GM19438 (cell line): ENCODE data around the gene NHERF1.

Experiments
- ATAC-seq: cut with Tn5 transposase; IDR thresholded peaks from one replicate; pipeline ENCODE4 v1.9.1; 2021; ENCODE audit warnings: low read depth; ENCODE audit not compliant: unreplicated experiment

Gene NHERF1

GRCh38 chr17:74748529-74749278, at the start of gene NHERF1:
Gene NHERF1 (plus strand): TSS chr17:74748628. CDS start chr17:74748847, 219 bp downstream.
- peak; percentile 71 for ATAC-seq

DNA sequence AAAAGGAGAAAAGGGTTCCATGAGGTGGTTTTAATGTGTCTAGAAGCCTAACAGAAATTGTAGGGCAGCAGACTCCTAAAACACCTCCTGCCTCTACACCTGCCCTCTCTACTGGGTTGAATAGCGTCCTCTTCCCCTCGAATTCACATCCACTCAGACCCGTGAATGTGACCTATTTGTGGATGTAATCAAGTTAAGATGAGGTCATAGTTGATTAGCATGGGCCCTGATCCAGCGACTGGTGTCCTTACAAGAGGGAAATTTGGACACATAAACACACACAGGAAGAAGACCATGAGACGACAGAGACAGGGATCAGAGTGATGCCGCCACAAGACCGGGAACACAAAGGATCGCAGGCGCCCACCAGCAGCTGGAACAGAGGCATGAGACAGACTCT, 49.2 kb upstream of the NHERF1 start:
- ATAC-seq, result no peak

DNA sequence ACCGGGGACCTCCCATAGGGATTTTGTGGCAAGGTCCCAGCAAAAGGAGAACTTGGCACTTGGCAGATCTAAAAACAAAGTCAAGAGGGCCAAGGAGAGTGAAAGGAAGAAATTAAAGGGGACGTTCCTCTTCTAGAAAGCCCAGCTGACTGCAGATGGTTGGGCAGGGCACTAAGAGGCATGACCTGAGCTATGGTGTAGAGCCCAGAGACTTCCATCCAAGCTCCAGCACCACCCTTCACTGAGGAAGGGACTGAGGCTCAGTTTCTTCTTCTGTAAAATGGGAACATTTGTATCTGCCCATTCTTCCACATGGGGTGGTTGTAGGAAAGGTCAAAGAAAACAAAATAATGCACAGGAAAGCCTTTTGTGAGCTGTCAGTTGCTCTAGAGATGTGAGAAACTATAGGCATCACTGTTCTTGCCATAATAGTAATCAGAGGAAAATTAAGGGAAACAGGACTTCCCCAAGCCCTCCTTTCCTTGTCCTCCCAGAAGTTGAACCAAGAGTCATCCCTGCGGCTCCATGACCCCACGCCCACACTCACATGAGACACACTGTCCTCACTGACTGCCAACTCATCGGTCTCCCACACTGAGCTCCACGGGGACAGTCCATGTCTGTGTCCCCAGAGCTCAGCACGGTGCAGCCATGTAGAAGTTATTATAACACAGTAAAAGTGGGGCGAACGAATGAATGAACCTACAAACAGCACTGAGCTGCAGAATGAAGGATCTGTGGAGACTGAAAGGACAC, 46.1 kb upstream of the NHERF1 start:
- ATAC-seq, result no peak

GRCh38 chr17:74703311-74703710, 45.1 kb upstream of the NHERF1 start:
- no peak for ATAC-seq

DNA sequence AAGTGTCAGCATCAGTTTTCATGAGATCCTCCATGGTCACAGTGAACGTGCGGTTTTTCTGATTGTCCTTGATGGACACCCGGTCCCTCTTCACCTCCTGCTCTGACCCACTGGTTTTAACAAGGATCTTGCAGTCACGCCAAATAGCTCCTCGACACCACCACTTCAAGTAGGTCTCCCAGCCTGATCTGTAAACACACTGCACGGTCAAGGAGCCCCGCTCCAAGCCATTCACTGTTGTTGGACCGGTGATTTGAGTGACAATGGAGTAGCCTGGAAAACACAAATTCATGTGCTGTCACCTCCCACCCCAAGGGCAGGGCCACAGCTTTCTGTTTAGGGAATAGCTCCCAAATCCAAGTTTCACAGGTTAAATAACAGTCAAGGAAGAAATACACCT, 43.9 kb upstream of the NHERF1 start:
- ATAC-seq, result no peak

- ATAC-seq, result no peak
Measured at GRCh38 chr17:74711058-74711824, 37.2 kb upstream of the NHERF1 start.

DNA sequence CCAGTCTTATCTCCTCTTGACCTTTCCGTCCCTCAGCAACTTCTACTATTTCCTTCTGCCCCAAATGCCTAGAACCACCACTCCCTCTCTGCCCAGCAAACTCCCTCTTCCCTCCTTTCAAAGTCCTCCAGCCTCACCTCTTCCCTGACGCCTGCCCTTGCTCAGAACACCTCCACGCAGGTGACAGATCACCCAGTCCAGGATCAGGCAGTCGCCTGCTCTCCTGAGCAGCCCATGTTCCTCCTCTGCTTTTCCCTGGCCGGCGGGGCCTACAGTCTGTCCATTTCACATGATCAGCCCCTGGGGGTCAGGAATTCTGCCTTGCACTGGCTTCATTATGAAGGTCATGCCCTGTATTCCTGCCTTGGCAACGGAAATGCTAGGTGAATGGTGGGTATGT, 36.1 kb upstream of the NHERF1 start:
- ATAC-seq, result no peak

GRCh38 chr17:74712756-74713155, 35.7 kb upstream of the NHERF1 start, which contains the start of gene CD300LF:
Gene CD300LF (minus strand): TSS chr17:74712923. CDS start chr17:74712866, 57 bp downstream.
- ATAC-seq, result no peak

DNA sequence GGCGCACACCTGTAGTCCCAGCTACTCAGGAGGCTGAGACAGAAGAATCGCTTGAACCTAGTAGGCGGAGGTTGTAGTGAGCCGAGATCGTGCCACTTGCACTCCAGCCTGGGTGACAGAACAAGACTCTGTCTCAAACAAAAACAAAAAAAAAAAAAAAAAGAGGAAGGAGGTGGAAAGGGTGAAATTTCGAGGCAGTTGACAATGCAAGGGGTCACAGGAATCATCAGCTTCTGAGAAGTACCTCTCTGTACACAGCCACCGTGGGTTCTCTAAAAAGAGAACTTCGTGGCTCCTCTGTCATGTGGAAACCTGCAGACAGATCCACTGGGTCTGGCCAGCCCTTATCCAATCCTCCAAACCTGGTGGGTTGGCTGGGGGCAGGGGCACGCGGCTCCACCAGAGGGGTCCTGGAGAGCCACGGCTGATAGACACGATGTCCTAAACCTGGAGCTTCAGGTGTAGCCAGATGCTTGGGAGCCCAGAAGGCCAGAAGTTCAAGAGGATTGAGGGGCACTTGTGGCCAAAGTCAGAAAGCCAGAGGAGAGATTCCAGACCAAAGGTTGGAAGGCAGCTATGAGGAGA, 35.2 kb upstream of the NHERF1 start:
- no peak for ATAC-seq

DNA sequence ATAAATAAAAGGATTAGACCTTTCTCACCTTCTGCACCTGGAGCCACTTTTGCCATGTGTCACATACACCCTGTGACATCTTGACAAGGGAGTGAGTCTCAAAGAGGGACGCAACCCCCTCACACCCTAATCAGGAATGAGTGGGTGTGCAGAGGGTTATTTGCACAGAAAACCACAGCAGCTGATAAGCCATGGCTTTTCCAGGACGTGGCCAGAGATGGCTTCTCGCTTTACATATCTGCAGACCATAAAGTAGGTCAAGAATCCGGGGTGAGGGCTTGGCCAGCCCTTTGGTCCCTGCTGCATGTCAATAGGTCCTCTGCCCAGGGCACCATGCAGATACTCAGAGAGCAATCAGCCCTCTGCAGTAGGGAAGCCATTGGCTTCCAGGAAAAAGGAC, 33.3 kb upstream of the NHERF1 start:
- ATAC-seq, result no peak

- no peak for ATAC-seq
Measured at GRCh38 chr17:74720506-74720905, 27.9 kb upstream of the NHERF1 start.

DNA sequence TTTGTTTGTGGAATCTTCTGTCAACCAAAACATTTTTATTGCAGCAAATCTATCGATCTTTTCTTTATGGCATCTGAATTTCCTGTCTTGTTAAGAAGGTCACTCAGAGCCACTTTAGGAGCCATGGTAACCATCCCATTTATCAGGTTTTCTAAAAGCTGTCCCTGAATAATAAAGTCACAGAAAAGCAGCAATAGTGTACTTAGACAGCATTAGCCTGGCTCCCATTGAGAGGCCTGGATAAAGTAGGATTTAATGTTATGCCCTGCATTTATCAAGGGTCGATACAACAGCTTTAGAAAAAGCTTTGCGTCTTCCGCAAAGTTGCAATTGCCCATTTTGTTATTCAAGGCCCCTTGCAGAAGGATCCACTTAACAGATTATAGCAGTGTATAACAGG, 25.6 kb upstream of the NHERF1 start:
- no peak for ATAC-seq

GRCh38 chr17:74723891-74724290, 24.5 kb upstream of the NHERF1 start:
- no peak for ATAC-seq

DNA sequence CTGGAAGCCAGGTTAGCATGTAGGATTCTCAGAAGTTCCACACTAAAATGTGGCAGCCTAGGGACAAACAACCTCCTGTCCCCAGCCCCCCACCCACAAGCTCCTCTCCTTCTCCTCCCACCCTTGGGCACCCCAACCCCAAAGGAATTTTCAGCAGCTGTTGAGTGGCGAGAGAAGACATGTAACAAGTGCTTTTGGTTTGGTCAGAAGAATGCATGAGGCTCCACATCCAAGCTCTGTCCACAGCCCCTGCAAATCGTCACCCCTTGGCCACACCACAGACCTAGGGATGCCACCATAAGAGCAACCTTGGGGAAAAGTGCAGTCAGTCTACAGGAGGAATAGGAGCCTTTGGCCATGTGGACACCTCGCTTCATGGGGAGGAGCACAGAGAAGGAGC, 23.3 kb upstream of the NHERF1 start:
- ATAC-seq, result no peak

- ATAC-seq, result no peak
Measured at GRCh38 chr17:74728033-74728701, 20.3 kb upstream of the NHERF1 start.

DNA sequence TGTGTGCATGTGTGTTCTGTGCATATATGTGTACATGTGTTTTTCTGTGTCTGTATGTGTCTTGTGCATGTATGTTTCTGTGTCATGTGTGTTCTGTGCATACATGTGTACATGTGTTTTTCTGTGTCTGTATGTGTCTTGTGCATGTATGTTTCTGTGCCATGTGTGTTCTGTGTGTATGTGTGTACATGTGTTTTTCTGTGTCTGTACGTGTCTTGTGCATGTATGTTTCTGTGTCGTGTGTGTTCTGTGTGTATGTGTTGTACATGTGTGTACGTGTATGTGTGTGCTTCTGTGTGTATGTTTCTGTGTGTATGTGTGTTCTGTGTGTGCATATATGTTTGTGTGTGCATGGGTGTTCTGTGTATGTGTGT, 19.7 kb upstream of the NHERF1 start:
- no peak for ATAC-seq

DNA sequence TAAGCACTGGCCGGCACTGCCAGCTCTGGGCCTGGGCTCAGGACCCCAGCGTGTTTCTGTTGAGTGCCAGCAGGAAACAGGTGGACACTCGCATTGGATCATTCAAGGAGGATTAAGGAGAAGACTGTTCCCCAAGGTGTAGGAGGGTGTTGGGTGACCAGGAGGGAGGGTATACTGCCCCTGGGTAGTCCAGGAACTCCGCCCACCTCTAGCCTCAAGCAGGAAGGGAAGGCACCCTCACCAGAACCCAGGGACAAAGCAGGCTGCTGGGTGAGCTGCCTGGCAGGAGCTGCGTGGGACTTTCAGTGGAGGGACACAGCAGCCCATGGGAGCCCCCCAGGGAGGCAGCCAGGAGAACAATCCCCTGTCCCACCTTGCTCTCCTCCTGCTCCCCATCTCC, 19.1 kb upstream of the NHERF1 start:
- no peak for ATAC-seq

- no peak for ATAC-seq
Measured at GRCh38 chr17:74729866-74730265, 18.6 kb upstream of the NHERF1 start.

- no peak for ATAC-seq
Measured at GRCh38 chr17:74730491-74731346, 17.7 kb upstream of the NHERF1 start.

DNA sequence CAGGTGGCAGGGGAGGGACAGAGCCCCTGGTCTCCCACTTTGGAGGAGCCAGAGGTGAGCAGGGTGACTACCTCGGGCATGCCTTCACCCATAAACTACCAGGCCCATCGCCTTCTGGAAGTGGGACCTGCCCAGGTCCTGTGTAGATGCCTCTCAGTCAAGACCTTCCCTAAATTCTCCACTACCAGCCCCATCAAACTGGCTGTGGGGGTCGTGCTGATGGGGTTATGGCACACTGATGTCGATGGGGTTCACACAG, 17.2 kb upstream of the NHERF1 start:
- ATAC-seq, result no peak
